ENCODE data around the gene TAF11L8.
"Not testable (repeated sequence)": the region's sequence is repeated elsewhere in the genome, so short reads cannot be mapped to it uniquely, and the experiment has no call there.

The TAF11L8 gene

DNA sequence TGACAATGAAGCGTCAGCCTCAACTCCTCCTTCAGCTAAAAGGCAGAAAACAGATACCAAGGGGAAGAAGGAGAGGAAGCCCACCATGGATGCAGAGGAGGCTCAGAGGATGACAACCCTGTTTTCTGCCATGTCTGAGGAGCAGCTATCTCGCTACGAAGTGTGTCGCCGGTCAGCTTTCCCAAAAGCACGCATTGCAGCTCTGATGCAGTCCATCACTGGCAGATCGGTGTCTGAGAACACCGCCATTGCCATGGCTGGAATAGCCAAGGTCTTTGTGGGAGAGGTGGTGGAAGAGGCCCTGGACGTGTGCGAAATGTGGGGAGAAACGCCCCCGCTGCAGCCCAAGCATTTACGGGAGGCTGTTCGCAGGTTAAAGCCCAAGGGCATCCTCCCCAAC lies 14.2 kb upstream of the TAF11L8 start:
- Histone ChIP-seq H3K9me2 (replicated peaks; ENCODE audit: insufficient read depth, low read length) (no peaks in the 10 kb centered on the region), H3K79me2 (ENCODE audit: low read length) (no peaks in the 10 kb centered on the region), H3K4me1 (ENCODE audit: low read length) (no peaks in the 10 kb centered on the region), H3K9ac (ENCODE audit: low read length) (no peak overlapping the region), H4K20me1 (ENCODE audit: insufficient read depth, low read length) (no peaks in the 10 kb centered on the region), H3K27ac (ENCODE audit: low read length) (no peak overlapping the region), H3K9me3 (replicated peaks; ENCODE audit: insufficient read depth, low read length) (no peaks in the 10 kb centered on the region), H3K36me3 (replicated peaks; ENCODE audit: insufficient read depth, low read length) (no peaks in the 10 kb centered on the region), H3F3A (ENCODE audit: insufficient read depth, low read length) (no peaks in the 10 kb centered on the region), H3K27me3 (replicated peaks; ENCODE audit: insufficient read depth, low read length) (no peaks in the 10 kb centered on the region), H3K4me3 (ENCODE audit: low read length) (no peak overlapping the region), H3K4me2 (ENCODE audit: low read depth, low read length) (no peak overlapping the region), H2AFZ (ENCODE audit: low read length) (no peak overlapping the region)
- TF ChIP-seq EZH2phosphoT487 (IDR thresholded peaks at IDR 0.05; ENCODE audit: low read length) (no peak), EZH2 (optimal IDR thresholded peaks at IDR 0.05; ENCODE audit: low read depth, low read length) (no peak)
- TF ChIP-seq, protein P1, sequence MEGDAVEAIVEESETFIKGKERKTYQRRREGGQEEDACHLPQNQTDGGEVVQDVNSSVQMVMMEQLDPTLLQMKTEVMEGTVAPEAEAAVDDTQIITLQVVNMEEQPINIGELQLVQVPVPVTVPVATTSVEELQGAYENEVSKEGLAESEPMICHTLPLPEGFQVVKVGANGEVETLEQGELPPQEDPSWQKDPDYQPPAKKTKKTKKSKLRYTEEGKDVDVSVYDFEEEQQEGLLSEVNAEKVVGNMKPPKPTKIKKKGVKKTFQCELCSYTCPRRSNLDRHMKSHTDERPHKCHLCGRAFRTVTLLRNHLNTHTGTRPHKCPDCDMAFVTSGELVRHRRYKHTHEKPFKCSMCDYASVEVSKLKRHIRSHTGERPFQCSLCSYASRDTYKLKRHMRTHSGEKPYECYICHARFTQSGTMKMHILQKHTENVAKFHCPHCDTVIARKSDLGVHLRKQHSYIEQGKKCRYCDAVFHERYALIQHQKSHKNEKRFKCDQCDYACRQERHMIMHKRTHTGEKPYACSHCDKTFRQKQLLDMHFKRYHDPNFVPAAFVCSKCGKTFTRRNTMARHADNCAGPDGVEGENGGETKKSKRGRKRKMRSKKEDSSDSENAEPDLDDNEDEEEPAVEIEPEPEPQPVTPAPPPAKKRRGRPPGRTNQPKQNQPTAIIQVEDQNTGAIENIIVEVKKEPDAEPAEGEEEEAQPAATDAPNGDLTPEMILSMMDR (IDR thresholded peaks at IDR 0.05; ENCODE audit: low read length): no peak
- no peak for DNase-seq

DNA sequence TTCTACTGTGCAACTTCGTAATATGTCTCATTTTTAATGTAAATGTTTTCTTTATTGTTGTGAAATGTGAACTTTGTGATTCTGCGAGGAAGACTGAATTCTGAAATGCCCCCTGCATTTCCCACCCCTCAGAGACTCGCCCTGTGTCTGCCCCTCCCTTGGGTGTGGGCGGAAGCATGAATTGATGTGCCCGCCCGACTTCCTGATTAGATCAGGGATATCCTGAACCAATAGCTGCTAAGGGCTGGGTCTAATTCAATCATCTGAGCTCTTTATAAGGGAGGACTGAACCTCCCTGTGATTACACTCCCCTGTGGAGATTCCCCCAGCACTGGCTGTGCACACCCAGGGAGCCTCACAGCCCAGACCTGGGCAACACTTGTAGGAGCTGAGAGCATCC lies 13.1 kb upstream of the TAF11L8 start, which contains the start of gene TAF11L11:
TAF11L11 (plus strand) TSS at position 304 of the 400 bp plus-strand sequence.
- H4K20me1 ChIP-seq (ENCODE audit: insufficient read depth, low read length); H3K79me2 ChIP-seq (ENCODE audit: low read length); H3K4me3 ChIP-seq (ENCODE audit: low read length); H3K27ac ChIP-seq (ENCODE audit: low read length); H3F3A ChIP-seq (ENCODE audit: insufficient read depth, low read length); H3K36me3 ChIP-seq (replicated peaks; ENCODE audit: insufficient read depth, low read length); H3K9me2 ChIP-seq (replicated peaks; ENCODE audit: insufficient read depth, low read length); H3K27me3 ChIP-seq (replicated peaks; ENCODE audit: insufficient read depth, low read length); H3K4me1 ChIP-seq (ENCODE audit: low read length); H2AFZ ChIP-seq (ENCODE audit: low read length); DNase-seq; H3K9me3 ChIP-seq (replicated peaks; ENCODE audit: insufficient read depth, low read length); H3K9ac ChIP-seq (ENCODE audit: low read length); H3K4me2 ChIP-seq (ENCODE audit: low read depth, low read length): not testable (repeated sequence)

DNA sequence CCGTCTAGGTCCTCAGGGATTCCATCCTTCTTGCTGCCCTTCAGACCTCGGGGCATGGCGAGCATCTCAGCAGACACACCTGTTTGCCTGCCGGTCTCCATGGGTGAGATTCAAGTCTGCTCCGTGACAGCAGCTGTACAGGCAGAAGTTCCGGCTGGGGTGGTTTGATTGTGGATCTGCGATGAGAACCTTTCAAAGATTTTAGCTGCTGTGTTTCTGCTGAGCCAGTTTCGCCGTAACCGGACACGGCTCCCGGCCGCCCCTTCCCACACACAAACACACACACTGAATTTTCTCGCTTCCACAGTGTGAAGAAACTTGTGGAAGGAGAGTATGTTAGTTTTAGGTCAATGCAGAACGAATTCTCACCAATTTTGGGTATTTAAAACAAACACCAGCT lies 7.0 kb upstream of the TAF11L8 start, which contains the start of gene TAF11L10:
TAF11L10 (minus strand) TSS at position 101 of the 400 bp plus-strand sequence.
- not testable (repeated sequence) for H3K9me3 ChIP-seq (replicated peaks; ENCODE audit: insufficient read depth, low read length); H3K36me3 ChIP-seq (replicated peaks; ENCODE audit: insufficient read depth, low read length); H2AFZ ChIP-seq (ENCODE audit: low read length); H3F3A ChIP-seq (ENCODE audit: insufficient read depth, low read length); H4K20me1 ChIP-seq (ENCODE audit: insufficient read depth, low read length); H3K9ac ChIP-seq (ENCODE audit: low read length); DNase-seq; H3K79me2 ChIP-seq (ENCODE audit: low read length); H3K27ac ChIP-seq (ENCODE audit: low read length); H3K27me3 ChIP-seq (replicated peaks; ENCODE audit: insufficient read depth, low read length); H3K4me2 ChIP-seq (ENCODE audit: low read depth, low read length); H3K4me1 ChIP-seq (ENCODE audit: low read length); H3K4me3 ChIP-seq (ENCODE audit: low read length); H3K9me2 ChIP-seq (replicated peaks; ENCODE audit: insufficient read depth, low read length)

DNA sequence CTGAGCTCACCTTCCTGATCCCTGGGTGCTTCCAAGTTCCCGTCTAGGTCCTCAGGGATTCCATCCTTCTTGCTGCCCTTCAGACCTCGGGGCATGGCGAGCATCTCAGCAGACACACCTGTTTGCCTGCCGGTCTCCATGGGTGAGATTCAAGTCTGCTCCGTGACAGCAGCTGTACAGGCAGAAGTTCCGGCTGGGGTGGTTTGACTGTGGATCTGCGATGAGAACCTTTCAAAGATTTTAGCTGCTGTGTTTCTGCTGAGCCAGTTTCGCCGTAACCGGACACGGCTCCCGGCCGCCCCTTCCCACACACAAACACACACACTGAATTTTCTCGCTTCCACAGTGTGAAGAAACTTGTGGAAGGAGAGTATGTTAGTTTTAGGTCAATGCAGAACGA lies 3.5 kb upstream of the TAF11L8 start, which contains the start of gene TAF11L9:
TAF11L9 (minus strand) TSS at position 140 of the 400 bp plus-strand sequence.
- not testable (repeated sequence) for H3K36me3 ChIP-seq (replicated peaks; ENCODE audit: insufficient read depth, low read length); H3K4me3 ChIP-seq (ENCODE audit: low read length); H3K4me1 ChIP-seq (ENCODE audit: low read length); H3F3A ChIP-seq (ENCODE audit: insufficient read depth, low read length); H3K79me2 ChIP-seq (ENCODE audit: low read length); H3K27ac ChIP-seq (ENCODE audit: low read length); H4K20me1 ChIP-seq (ENCODE audit: insufficient read depth, low read length); H3K9ac ChIP-seq (ENCODE audit: low read length); H2AFZ ChIP-seq (ENCODE audit: low read length); H3K9me3 ChIP-seq (replicated peaks; ENCODE audit: insufficient read depth, low read length); H3K4me2 ChIP-seq (ENCODE audit: low read depth, low read length); H3K9me2 ChIP-seq (replicated peaks; ENCODE audit: insufficient read depth, low read length); DNase-seq; H3K27me3 ChIP-seq (replicated peaks; ENCODE audit: insufficient read depth, low read length)

DNA sequence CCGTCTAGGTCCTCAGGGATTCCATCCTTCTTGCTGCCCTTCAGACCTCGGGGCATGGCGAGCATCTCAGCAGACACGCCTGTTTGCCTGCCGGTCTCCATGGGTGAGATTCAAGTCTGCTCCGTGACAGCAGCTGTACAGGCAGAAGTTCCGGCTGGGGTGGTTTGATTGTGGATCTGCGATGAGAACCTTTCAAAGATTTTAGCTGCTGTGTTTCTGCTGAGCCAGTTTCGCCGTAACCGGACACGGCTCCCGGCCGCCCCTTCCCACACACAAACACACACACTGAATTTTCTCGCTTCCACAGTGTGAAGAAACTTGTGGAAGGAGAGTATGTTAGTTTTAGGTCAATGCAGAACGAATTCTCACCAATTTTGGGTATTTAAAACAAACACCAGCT lies 5.1 kb downstream of the TAF11L8 start, which contains the start of gene TAF11L7:
TAF11L7 (minus strand) TSS at position 101 of the 400 bp plus-strand sequence.
- not testable (repeated sequence) for H3K4me1 ChIP-seq (ENCODE audit: low read length); H3K4me3 ChIP-seq (ENCODE audit: low read length)

More for the DNA sequence above, 5.1 kb downstream of the TAF11L8 start, which contains the start of gene TAF11L7:
- not testable (repeated sequence) for H3K27me3 ChIP-seq (replicated peaks; ENCODE audit: insufficient read depth, low read length); H3K4me2 ChIP-seq (ENCODE audit: low read depth, low read length); H2AFZ ChIP-seq (ENCODE audit: low read length); DNase-seq; H4K20me1 ChIP-seq (ENCODE audit: insufficient read depth, low read length); H3F3A ChIP-seq (ENCODE audit: insufficient read depth, low read length); H3K9me3 ChIP-seq (replicated peaks; ENCODE audit: insufficient read depth, low read length); H3K79me2 ChIP-seq (ENCODE audit: low read length); H3K36me3 ChIP-seq (replicated peaks; ENCODE audit: insufficient read depth, low read length); H3K9me2 ChIP-seq (replicated peaks; ENCODE audit: insufficient read depth, low read length); H3K9ac ChIP-seq (ENCODE audit: low read length); H3K27ac ChIP-seq (ENCODE audit: low read length)
